NCI-H69 (cell line): ENCODE results near the gene REEP6.

Experiments used
- DNase-seq: peaks from one replicate; lab custom pipeline; 2025; lab: John Stamatoyannopoulos, UW

Gene REEP6

GRCh38 chr19:1456121-1456900 is 34.7 kb upstream of the REEP6 start:
- DNase-seq = no peak

GRCh38 chr19:1457031-1457739 is 33.8 kb upstream of the REEP6 start:
- no peak for DNase-seq

- DNase-seq = no peak
Observed at GRCh38 chr19:1457892-1458291, 33.1 kb upstream of the REEP6 start.

GRCh38 chr19:1459479-1459878 is 31.5 kb upstream of the REEP6 start:
- no peak for DNase-seq

- DNase-seq = no peak
Observed at GRCh38 chr19:1460033-1460995, 30.7 kb upstream of the REEP6 start.

- no peak for DNase-seq
Observed at GRCh38 chr19:1461862-1462261, 29.1 kb upstream of the REEP6 start.

GRCh38 chr19:1465191-1466016 is 25.6 kb upstream of the REEP6 start:
- DNase-seq = no peak

GRCh38 chr19:1466018-1466460 is 24.9 kb upstream of the REEP6 start:
- DNase-seq = no peak

GRCh38 chr19:1466461-1467214 is 24.3 kb upstream of the REEP6 start:
- DNase-seq = no peak

- DNase-seq = no peak
Observed at GRCh38 chr19:1467215-1467489, 23.8 kb upstream of the REEP6 start.

GRCh38 chr19:1467490-1468273 is 23.3 kb upstream of the REEP6 start:
- no peak for DNase-seq

GRCh38 chr19:1468274-1468820 is 22.6 kb upstream of the REEP6 start:
- DNase-seq = no peak

GRCh38 chr19:1468821-1469254 is 22.1 kb upstream of the REEP6 start:
- no peak for DNase-seq

- DNase-seq = no peak
Observed at GRCh38 chr19:1469255-1470054, 21.5 kb upstream of the REEP6 start.

GRCh38 chr19:1470055-1470304 is 21.0 kb upstream of the REEP6 start:
- DNase-seq = no peak

GRCh38 chr19:1470305-1471009 is 20.5 kb upstream of the REEP6 start:
- DNase-seq = peak; percentile 96

GRCh38 chr19:1471010-1471514 is 19.9 kb upstream of the REEP6 start:
- peak; percentile 70 for DNase-seq

GRCh38 chr19:1471515-1472160 is 19.3 kb upstream of the REEP6 start:
- peak; percentile 44 for DNase-seq
